ENCODE measurements around the gene AOPEP.

DNA sequence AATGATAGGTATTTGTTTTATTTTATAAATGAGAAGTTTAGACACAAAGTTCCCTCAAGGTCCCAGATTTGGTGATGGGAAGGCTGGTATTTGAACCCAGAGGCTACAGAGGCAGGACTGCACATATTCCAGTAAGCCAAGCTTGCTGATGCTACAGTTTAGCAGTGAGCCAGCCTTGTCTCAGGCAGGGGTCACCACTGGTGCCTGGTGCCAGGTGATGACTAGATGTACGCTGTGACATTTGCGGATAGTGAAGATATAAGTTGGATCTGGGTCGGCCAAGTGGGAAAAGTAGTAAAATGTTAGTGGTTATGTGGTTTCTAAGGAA, 143.9 kb downstream of the AOPEP start:
- TF ChIP-seq, protein P1, sequence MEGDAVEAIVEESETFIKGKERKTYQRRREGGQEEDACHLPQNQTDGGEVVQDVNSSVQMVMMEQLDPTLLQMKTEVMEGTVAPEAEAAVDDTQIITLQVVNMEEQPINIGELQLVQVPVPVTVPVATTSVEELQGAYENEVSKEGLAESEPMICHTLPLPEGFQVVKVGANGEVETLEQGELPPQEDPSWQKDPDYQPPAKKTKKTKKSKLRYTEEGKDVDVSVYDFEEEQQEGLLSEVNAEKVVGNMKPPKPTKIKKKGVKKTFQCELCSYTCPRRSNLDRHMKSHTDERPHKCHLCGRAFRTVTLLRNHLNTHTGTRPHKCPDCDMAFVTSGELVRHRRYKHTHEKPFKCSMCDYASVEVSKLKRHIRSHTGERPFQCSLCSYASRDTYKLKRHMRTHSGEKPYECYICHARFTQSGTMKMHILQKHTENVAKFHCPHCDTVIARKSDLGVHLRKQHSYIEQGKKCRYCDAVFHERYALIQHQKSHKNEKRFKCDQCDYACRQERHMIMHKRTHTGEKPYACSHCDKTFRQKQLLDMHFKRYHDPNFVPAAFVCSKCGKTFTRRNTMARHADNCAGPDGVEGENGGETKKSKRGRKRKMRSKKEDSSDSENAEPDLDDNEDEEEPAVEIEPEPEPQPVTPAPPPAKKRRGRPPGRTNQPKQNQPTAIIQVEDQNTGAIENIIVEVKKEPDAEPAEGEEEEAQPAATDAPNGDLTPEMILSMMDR (IDR thresholded peaks at IDR 0.05 in 8 of 11, conservative IDR thresholded peaks at IDR 0.05 in 3 of 11), result no peak
- TF ChIP-seq POLR2A (IDR thresholded peaks at IDR 0.05) (no peak), POLR2AphosphoS5 (IDR thresholded peaks at IDR 0.05) (no peak)

All from spleen (tissue), 7 donors.